HG02798 (cell line): ENCODE measurements around the gene AIP.

ENCODE experiments used
- ATAC-seq: cut with Tn5 transposase; IDR thresholded peaks from one replicate; pipeline ENCODE4 v1.9.1; 2021; ENCODE audit warnings: mild to moderate bottlenecking; ENCODE audit not compliant: unreplicated experiment, poor library complexity

The AIP gene

DNA sequence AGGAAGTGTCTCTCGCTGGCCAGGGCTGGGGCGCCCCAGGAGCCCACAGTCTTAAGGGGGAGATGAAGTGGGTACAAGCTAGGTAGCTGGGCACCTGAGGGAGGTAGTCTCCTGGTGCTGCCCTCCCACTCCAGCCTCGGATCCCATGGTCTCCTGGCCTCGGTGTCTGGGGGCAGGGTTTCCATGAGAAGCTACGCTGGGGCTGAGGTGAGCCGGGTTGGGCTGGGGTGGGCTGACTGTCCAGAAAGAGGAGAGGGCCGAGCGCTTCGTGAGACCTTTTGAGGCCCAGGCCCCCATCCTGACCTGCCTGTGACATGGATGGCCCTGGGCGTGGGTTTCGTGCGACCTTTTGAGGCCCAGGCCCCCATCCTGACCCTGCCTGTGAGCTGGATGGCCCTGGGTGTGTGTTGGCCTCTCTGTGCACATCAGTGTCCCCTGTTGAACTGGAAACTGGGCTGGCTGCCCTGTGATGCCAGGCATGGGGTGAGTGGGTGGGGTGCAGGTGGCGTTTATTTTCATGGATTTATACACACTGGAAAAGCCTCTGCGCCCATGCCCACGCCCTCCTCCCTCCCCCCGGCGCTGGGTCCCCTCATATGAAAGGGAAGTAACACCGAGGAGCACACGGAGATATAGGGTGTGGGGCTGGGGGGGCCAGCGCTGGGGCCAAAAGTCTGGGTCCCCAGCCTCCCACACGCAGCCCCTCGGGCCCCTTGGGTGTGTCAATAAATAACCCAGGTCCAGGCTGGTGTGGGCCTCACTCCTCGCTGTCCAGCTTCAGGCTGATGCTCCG is 8.6 kb downstream of the AIP start:
- ATAC-seq = no peak

DNA sequence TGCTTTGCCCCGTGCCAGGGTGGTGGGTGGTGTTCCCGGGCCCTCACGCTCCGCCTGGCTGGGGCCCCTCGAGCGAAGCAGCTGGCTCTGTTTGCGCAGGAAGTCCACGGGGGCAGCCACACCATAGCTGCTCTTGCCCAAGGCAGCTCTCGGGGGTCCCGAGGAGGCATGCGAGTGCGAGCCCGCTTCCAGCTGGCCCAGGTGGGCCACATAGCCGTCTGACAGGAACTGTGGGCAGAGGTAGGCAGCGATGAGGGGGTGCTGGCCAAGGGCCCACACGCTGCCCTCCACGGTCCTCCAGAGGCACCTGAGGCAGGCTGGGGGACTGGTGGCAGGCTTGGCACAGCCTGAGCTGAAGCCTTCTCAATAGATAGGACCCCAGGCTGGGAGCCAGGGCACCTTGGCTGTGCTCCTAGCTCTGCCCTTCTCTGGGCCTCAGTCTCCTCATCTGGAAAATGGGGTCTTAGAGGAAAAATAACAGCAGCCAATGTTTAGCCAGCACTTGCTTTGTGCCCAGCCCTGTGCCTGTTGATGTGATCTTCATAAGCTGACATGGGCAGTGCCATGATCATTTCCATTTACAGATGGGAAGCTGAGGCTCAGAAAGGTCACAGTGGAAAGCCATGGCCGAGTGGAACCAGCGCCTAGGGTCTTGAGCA is 9.4 kb downstream of the AIP start:
- ATAC-seq = no peak

DNA sequence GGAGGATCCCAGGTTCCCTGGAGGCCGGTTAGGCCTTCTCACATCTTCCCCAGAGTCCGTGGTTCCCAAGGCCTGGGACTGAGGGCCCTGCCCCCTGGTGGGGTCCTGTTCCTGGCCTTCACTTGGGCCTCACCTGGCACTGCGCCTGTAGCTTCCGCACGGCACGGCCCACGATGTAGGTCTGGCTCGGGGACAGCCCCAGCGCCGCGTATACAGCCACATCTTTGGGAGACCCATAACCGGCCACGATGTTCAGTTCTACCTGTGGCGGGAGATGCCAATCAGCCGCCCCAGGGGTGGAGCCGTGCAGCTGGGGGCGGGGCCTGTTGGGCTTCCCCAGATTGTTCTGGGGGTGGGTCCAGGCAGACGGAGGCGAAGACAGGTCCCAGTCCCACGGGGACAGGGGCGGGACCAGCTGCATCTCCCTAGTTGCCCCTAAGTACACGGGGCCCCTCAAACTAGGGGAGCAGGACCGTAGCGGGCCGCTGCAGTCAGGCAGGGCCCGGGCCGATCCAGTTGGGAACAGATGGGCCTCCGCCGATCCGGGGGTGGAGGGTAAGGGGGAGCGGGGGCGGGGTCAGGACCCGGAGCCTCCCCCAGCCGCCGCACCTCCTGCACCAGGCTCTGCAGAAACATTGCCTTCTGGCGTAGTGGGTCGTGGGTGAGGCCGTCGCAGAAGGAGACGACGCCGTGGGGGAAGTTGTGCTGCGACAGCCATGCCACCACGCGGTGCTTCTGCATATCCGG is 10.1 kb downstream of the AIP start:
- ATAC-seq = no peak

DNA sequence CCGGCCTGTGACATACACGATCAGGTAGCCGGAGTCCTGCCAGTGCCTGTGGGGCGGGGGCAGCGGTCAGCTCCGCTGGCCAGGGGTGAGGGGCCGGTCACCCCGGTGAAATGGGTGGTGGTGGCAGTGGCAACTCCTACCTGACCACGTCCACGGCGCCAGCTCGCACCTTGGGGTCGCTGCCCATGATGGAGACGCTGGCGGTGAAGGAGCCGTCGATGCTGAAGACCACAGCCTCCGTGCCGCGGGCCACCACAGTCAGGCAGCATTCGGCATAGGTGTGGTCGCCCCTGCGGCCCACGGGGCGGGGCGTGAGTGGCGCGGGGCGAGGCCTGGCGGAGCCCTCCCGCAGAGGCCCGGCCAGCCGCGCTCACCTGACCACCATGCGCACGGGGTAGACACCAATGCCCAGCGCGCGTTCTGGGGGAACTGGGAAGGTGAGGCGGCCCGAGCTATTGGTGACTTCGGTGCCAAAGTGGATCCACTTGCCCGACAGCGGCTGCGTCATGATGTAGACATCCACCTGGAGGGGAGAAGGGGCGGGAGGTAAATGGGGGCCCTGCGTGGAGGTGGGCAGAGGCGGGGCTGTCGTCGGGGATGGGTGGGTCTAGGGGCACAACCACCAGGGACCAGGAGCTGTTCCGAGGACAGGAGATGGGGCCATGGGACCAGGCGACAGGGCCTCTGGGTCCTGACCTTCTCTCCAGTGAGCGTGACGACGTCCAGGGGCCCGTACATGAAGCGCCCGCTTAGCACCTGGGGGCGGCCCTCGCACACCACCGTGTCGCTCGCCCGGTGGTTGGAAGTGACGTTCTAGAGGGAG is 10.9 kb downstream of the AIP start:
- no peak for ATAC-seq

DNA sequence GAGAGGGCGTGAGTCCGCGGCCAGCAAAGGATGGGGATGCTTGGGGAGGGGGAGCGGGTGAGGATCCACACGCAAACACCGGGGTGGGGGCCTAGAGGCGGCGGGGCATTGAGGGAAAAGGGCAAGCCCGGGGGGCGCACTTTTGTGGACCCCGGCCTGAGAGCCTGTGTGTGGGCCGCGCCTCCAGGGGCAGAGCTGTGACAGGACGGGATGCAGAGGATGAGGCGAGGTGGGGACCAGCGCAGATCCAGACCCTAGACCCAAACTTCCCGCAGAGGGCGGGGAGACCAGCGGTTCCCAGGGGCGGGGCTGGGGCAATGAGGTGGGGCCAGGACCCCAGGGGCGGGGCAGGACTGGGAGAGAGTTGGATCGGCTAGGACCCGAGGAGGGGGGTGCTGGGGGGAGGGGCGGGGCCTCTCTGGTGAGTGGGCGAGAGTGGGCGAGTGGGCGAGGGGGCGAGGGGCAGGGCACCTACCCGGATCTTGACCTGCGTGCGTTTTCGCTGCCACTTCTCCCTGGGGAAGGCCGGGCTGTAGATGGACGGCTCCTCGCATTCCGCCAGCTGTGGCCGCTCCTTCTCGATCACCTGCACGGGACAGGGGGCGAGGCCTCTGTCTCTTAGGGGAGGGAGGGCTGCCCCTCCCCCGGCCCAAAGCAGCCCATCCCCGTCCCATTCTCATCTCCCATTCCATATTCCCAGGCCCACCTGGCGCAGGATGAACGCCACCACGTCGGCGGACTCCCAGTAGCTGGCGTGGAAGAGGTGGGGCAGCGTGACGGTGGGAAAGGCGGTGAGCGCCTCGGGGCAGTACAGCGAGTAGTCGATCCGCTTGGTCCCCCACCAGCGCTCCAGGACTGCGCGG is 11.8 kb downstream of the AIP start:
- no peak for ATAC-seq

DNA sequence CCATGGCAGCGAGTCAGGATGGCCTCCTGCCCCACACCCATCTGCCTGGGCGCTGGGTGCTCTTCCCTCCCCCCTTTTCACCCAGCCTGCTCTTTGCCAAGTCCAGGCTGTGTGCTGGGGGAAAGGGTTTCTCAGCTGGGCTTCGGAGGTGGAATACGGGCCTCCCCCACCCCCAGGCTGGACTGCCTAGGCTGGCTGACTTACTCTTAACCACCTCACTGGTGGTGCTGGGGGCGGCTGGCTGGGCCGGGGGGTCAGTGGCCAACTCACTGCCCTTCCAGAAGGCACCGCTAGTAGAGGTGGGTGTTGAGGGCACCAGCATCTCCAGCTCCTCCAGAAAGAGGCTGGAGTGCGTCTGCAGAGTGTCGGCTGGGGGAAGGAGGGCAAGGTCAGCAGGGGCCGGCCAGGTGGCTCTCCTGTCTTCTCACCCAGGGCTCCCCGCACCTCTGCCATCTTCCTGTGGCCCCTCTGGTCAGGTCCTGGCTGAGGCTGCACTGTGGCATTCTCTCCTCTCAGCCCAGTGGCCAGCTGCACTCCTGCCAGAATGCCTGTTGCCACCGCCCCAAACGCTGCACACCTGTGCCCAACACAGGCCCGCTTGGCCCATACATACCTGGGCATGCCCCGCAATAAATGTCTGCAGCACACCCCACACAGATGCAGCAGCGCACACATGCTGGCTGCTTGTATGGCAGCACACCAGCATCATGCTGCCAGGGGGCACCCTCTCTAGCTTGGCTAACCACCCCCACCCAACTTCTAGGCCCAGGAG is 12.6 kb downstream of the AIP start:
- ATAC-seq = no peak

DNA sequence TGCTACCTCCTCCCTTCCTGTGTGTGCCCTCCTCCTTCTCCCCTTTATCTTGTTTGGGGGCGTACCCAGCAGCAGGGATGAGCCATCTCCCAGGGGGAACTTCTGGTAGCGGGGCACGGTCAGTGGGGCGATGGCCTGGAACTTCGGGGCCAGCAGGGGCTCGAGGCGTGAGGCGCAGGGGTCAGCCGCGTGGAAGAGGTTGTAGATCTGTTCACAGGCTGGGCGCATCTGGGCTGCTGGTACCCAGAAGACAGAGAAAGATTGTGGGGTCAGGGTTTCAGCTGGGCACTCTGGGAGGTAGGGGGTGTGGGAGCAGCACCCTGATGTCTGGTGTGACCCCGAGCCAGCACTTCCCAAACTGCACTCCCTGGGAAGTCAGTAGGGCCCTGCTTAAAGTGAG is 13.3 kb downstream of the AIP start:
- no peak for ATAC-seq

DNA sequence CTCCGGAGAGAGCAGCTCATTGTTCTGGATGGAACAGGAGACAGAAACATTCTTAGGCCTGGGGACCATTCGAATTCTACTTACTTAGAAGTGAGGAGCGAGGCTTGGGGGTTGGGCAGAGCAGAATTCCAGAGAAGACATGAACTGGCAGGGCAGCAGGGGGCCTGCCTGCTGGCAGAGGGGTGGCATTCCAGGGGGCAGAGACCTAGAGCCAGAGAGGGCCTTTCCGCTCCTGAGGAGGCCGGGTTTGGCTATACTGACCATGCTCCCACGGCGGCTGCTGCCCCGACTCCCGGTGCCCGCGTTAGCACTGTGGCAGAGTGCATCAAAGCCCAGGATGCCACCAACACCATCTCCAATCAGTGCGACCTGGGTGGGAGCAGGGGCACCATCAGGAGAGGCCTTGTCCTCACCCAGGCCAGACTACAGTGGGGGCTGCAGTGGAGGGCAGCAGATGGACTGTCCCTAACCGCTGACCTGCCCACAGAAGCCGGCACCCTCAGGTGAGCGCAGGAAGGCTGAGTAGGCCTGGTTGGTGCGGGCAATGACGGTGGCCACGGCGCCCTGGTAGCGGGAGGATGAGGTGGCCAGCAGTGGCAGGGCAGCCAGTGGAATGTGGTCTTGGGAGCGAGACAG is 14.9 kb downstream of the AIP start:
- no peak for ATAC-seq

DNA sequence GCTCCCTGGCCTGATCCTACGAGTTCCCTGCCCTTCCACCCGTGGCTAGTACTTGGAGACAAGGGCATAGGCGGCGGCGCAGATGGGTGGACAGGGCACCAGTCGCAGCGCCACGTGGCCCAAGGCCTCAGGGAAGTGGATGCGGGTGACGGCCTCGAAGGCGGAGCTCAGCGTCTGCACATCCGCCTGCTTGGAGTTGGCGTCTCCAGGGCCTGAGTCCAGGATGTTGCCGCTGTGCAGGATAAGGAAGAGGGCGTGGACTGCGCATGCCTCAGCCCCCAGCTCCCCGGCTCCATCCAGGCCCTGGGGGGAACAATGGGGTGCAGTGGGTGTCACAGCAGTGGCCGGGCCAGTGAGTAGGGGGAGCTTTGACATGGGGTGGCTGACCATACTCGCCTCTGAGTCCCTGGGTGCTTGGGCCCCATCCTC is 15.7 kb downstream of the AIP start:
- no peak for ATAC-seq

DNA sequence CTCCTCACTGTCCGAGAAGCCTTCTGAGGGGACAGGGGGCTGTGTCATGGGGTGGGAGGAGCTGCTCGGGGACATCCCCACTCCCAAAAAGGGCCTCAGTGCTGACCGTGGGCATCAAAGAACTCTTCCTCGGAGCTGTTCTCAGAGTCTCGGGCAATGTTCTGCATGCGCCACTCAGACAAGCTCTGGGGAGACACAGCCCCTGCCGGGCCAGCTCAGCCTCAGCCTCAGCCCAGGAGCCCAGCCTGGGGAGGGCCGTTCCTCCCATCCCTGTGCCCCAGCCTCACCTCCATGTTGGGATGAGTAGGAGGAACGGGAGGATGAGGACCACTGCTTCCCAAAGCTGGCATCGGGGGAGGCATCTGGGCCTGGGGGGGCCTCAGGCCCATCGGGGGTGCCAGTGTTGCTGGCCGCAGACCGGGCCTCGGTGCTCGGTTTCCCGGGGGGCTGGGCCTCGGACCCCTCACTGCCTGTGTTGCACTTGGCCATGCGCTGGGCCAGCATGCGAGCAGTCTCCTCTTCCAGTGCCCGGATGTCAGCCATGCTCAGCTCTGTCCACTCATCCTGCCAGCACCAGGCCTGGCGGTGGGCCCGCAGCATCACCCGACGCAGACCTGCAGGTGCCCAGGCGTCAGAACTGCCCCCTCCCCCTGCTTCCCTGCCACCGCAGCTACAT is 17.1 kb downstream of the AIP start:
- ATAC-seq = no peak

DNA sequence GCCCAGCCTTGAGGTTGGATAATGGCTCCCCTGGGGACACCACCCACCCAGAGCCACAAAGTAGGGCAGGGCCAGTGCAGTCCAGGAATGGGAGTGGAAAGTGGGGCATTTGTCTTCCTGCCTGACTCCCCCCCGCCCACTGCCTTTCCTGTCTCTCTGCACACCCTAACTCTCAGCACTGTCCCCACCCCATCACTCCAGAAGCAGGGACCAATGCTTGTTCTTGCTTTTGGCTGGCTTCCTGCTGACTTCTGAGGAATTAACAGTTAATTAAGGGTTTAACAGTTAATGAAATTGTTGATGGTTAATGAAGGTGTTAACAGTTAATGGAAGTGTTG is 17.6 kb downstream of the AIP start:
- ATAC-seq = no peak

DNA sequence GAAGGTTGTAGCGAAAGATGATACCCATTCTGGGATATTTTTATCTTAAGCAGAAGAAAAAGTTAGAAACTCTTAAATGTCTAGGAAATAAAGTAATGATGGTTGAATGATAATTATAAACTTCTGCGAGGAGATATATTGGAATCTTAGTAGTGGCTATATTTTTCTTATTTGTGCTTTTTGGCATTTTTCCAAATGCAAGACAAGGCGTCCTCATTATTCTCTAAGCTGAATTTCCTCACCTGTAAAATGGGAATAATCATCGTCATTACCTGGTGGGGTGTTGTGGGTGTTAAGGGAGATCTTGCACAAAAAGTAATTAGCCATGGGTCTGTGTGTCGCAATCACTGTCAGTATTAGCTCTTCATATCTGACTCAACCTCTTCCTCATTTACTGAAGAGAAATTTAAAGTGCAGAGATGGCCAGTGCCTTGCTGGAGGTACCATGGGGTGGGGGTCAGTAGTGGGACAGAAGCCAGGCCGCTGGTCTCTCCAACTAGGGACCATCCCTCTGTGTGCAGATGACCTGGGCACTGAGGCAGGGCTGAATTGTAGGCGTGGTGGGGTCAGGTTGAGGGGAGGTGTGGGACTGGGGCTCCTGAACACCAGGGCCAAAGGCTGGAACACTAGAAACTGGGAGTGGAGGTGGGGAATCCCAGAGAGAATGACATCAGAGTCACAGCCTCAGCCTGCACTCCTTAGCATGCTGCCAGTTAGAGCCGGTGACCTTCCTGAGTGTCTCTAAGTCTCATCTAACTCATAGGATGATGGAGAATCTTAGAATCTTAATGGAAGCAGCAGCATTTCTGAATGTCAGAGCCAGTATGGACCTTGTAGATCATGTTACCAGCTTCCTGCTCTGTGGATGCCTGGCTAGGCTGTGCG is 18.2 kb downstream of the AIP start:
- ATAC-seq = no peak

DNA sequence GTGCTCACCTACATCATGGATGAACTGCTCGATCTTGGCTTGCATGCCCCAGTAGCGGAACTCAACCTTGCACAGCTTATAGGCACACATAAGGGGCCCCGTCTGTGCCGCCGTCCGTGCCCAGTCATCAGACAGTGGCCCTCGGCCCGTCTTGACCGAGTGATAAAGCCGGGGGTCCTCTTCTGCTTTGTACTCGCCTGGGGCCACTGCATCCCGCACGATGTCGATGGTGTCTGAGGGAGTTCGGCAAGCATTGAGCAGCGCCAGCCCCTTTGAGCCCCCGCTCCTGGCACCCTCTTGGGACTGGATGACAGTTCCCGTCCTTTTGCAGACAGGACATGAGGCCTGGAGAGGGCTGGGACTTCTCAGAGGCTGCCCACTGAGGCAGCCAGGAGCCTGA is 19.0 kb downstream of the AIP start:
- ATAC-seq = no peak

DNA sequence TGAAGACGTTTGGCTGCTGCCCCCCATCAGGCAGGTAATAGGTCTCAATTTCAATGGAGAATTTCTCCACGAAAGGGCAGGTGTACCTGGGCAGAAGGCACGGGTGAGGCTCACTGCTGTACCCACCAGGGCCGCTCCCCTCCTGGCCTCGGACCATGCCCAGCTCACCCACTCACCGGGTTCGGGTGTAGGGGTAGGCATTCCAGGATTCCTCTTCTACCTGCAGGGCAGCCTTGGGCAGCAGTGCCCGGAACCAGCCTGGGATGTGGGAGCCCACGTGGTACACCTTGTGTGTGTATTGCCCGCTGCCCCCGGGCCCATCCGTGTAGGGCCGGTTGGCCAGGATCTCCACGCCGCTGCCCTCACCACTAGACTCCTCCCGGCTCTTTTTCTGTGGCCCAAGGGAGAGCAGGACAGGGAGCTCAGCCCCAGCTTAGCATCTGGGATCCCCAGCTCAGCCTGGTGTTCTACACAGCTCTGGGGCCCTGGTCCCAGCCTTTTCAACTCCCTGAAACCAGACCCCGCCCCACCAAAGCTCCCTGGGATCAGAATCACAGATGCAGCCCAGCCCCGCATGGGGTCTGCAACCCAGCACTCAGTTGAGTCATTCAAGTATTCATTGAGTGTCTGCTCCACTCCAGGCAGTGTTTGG is 19.6 kb downstream of the AIP start:
- ATAC-seq = no peak

DNA sequence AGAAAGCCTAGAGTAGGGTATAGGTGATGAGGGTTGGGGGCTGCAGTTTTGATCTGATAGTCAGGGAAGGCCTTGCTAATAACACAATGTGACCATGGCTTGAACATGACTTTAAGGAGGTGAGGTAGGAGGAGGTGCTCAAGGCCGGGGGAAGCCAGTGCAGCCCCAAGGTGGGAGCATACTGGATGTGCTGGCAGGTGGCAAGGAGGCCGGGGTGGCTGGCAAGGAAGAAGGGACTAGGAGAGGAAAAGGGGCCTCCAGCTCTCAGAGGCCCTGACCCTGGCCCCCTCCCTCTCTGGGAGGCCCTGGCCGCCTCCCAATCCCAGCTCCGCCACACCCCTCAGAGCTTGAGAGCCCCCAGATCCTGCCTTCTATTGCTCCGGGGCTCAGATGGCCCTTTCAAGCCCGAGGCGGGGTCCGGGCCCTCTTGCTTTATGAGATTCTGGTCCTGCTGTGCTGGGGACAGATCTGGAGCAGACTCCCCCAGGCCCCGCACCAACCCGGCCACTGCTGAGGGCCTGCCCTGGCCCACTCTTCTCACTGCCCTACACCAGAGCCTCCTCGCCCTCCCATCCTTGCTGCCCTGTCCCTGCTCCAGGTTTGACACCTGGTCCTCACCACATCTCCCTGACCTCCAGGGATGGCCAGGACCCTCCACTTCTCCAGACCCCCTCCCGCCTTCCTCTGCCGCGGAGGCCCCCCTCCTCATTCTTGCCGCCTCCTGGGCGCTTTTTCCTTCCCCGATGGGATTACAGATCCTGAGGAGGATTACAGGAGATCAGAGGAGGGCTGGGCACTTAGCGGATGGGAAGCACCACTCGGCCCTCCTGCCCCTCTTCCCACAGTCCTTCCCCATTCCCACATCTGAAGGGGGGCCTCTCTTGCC is 20.5 kb downstream of the AIP start:
- ATAC-seq = no peak
